Immature natural killer cell (primary cell): ENCODE data around the gene SEC62. TPM values are rescaled to one million over a fixed set of nuclear protein-coding genes. Genes with fewer than 3 reads are reported as not detected.

Experiments used
- DNase-seq, 3 donors: peaks; one replicate each; pipeline ENCODE4 v3.0.0; 2022; ENCODE audit warnings: mixed read lengths in 1 of 3
- H3K27ac Mint-ChIP-seq, 6 donors: one replicate each; pipeline ENCODE4 v1.8.0; 2020; ENCODE audit warnings: mixed read lengths in 6 of 6, mild to moderate bottlenecking in 5 of 6, inconsistent platforms in 4 of 6, moderate library complexity in 3 of 6
- H3K27me3 Mint-ChIP-seq, 3 donors: one replicate each; pipeline ENCODE4 v1.8.0; 2020 to 2021; ENCODE audit warnings: low read depth in 3 of 3, mild to moderate bottlenecking in 3 of 3, mixed read lengths in 3 of 3, moderate library complexity in 3 of 3, inconsistent platforms in 1 of 3
- H3K36me3 Mint-ChIP-seq, 3 donors: one replicate each; pipeline ENCODE4 v1.8.0; 2020; ENCODE audit warnings: mixed read lengths in 3 of 3, inconsistent platforms in 2 of 3, mild to moderate bottlenecking in 2 of 3
- H3K4me1 Mint-ChIP-seq, 2 donors: one replicate each; pipeline ENCODE4 v1.8.0; 2020; ENCODE audit warnings: inconsistent platforms in 2 of 2, mild to moderate bottlenecking in 2 of 2, mixed read lengths in 2 of 2, moderate library complexity in 1 of 2
- H3K4me3 Mint-ChIP-seq, 5 donors: one replicate each; pipeline ENCODE4 v1.8.0; 2020; ENCODE audit warnings: mild to moderate bottlenecking in 5 of 5, mixed read lengths in 5 of 5, inconsistent platforms in 3 of 5, moderate library complexity in 3 of 5
- H3K9me3 Mint-ChIP-seq, 6 donors: one replicate each; pipeline ENCODE4 v1.8.0; 2020; ENCODE audit warnings: mild to moderate bottlenecking in 6 of 6, mixed read lengths in 6 of 6, inconsistent platforms in 4 of 6, moderate library complexity in 3 of 6
- polyA plus RNA-seq, 3 donors: library from polyadenylated mRNA; unstranded; fragments of 300-500 nt; fragmentation: Illumina TruSeq; gene quantifications; one replicate each; pipeline ENCODE4 v1.2.3, GENCODE V29; 2021

Gene SEC62
- 100 to 1,000 TPM; 128 to 155 (median 130) TPM for polyA plus RNA-seq

- peak; percentile 91 to 93 (median 92) for DNase-seq
- Mint-ChIP-seq H3K9me3 (no peaks in the 10 kb centered on the region), H3K4me1 (peaks cover 31 to 48% of the 10 kb centered on the region in 2 donors), H3K27ac (peak within 1 kb of the TSS; percentile 92 to 98 (median 95)), H3K4me3 (peak within 1 kb of the TSS; percentile 83 to 96 (median 94)), H3K36me3 (no peaks in the 10 kb centered on the region), H3K27me3 (peaks cover 2 to 16% (median 15%) of the 10 kb centered on the region in 3 donors)
Observed at GRCh38 chr3:169966428-169966950, at the start of gene SEC62. Gene SEC62 (plus strand): TSS chr3:169966807. CDS start chr3:169966823, 16 bp downstream.

GRCh38 chr3:169923189-169923588, 43.4 kb upstream of the SEC62 start:
- DNase-seq, result no peak
- Mint-ChIP-seq H3K36me3 (no peaks in the 10 kb centered on the region), H3K4me1 (no peaks in the 10 kb centered on the region), H3K9me3 (no peaks in the 10 kb centered on the region), H3K4me3 (no peak overlapping the region), H3K27me3 (peaks cover 0 to 4% (median 0%) of the 10 kb centered on the region in 3 donors), H3K27ac (no peak overlapping the region)

- H3K36me3 Mint-ChIP-seq, result no peaks in the 10 kb centered on the region
- H3K4me3 Mint-ChIP-seq, result no peak overlapping the region
- DNase-seq, result no peak
- H3K9me3 Mint-ChIP-seq, result no peaks in the 10 kb centered on the region
- no peak overlapping the region for H3K27ac Mint-ChIP-seq
- H3K4me1 Mint-ChIP-seq, result no peaks in the 10 kb centered on the region
- peaks cover 0 to 4% (median 0%) of the 10 kb centered on the region in 3 donors for H3K27me3 Mint-ChIP-seq
Observed at GRCh38 chr3:169923831-169924230, 42.8 kb upstream of the SEC62 start.

- Mint-ChIP-seq H3K27ac (no peak overlapping the region), H3K27me3 (peaks cover 3 to 4% (median 4%) of the 10 kb centered on the region in 3 donors), H3K4me1 (no peaks in the 10 kb centered on the region), H3K4me3 (no peak overlapping the region), H3K36me3 (no peaks in the 10 kb centered on the region), H3K9me3 (no peaks in the 10 kb centered on the region)
- no peak for DNase-seq
Observed at GRCh38 chr3:169929830-169930519, 36.6 kb upstream of the SEC62 start.

- Mint-ChIP-seq H3K27me3 (peaks cover 3 to 4% (median 4%) of the 10 kb centered on the region in 3 donors), H3K36me3 (no peaks in the 10 kb centered on the region), H3K4me3 (no peak overlapping the region), H3K9me3 (no peaks in the 10 kb centered on the region), H3K4me1 (no peaks in the 10 kb centered on the region), H3K27ac (no peak overlapping the region)
- no peak for DNase-seq
Observed at GRCh38 chr3:169930843-169931242, 35.8 kb upstream of the SEC62 start.

- Mint-ChIP-seq H3K4me1 (no peaks in the 10 kb centered on the region), H3K27me3 (peaks cover 3 to 4% (median 4%) of the 10 kb centered on the region in 3 donors), H3K36me3 (no peaks in the 10 kb centered on the region), H3K4me3 (no peak overlapping the region), H3K9me3 (no peaks in the 10 kb centered on the region), H3K27ac (no peak overlapping the region)
- DNase-seq, result no peak
Observed at GRCh38 chr3:169931747-169932520, 34.7 kb upstream of the SEC62 start.

- H3K27ac Mint-ChIP-seq, result no peak overlapping the region
- no peak for DNase-seq
- H3K4me1 Mint-ChIP-seq, result no peaks in the 10 kb centered on the region
- H3K4me3 Mint-ChIP-seq, result no peak overlapping the region
- peaks cover 0 to 8% (median 3%) of the 10 kb centered on the region in 3 donors for H3K27me3 Mint-ChIP-seq
- no peaks in the 10 kb centered on the region for H3K36me3 Mint-ChIP-seq
- no peaks in the 10 kb centered on the region for H3K9me3 Mint-ChIP-seq
Observed at GRCh38 chr3:169939320-169939719, 27.3 kb upstream of the SEC62 start.

- Mint-ChIP-seq H3K27ac (no peak overlapping the region), H3K9me3 (no peaks in the 10 kb centered on the region), H3K36me3 (no peaks in the 10 kb centered on the region), H3K27me3 (peaks cover 0 to 5% (median 3%) of the 10 kb centered on the region in 3 donors), H3K4me3 (no peak overlapping the region), H3K4me1 (no peaks in the 10 kb centered on the region)
- DNase-seq, result no peak
Observed at GRCh38 chr3:169939751-169940150, 26.9 kb upstream of the SEC62 start.

- Mint-ChIP-seq H3K36me3 (no peaks in the 10 kb centered on the region), H3K4me1 (peaks cover 0 to 6% of the 10 kb centered on the region in 2 donors), H3K27me3 (peaks cover 0 to 5% (median 3%) of the 10 kb centered on the region in 3 donors), H3K9me3 (no peaks in the 10 kb centered on the region), H3K4me3 (no peak overlapping the region), H3K27ac (no peak overlapping the region)
- no peak for DNase-seq
Observed at GRCh38 chr3:169940470-169941181, 26.0 kb upstream of the SEC62 start.

- H3K36me3 Mint-ChIP-seq, result no peaks in the 10 kb centered on the region
- H3K27me3 Mint-ChIP-seq, result peaks cover 0 to 6% (median 3%) of the 10 kb centered on the region in 3 donors
- DNase-seq, result no peak
- no peaks in the 10 kb centered on the region for H3K9me3 Mint-ChIP-seq
- no peak overlapping the region for H3K4me3 Mint-ChIP-seq
- H3K27ac Mint-ChIP-seq, result no peak overlapping the region
- H3K4me1 Mint-ChIP-seq, result peaks cover 0 to 6% of the 10 kb centered on the region in 2 donors
Observed at GRCh38 chr3:169945313-169945712, 21.3 kb upstream of the SEC62 start.

- no peak overlapping the region for H3K4me3 Mint-ChIP-seq
- no peaks in the 10 kb centered on the region for H3K36me3 Mint-ChIP-seq
- H3K4me1 Mint-ChIP-seq, result peaks cover 0 to 6% of the 10 kb centered on the region in 2 donors
- no peak for DNase-seq
- H3K9me3 Mint-ChIP-seq, result no peaks in the 10 kb centered on the region
- peaks cover 0 to 6% (median 3%) of the 10 kb centered on the region in 3 donors for H3K27me3 Mint-ChIP-seq
- H3K27ac Mint-ChIP-seq, result no peak overlapping the region
Observed at GRCh38 chr3:169946336-169946735, 20.3 kb upstream of the SEC62 start.

GRCh38 chr3:169948559-169949448, 17.8 kb upstream of the SEC62 start:
- peaks cover 0 to 6% of the 10 kb centered on the region in 2 donors for H3K4me1 Mint-ChIP-seq
- H3K36me3 Mint-ChIP-seq, result no peaks in the 10 kb centered on the region
- peaks cover 0 to 8% (median 0%) of the 10 kb centered on the region in 3 donors for H3K27me3 Mint-ChIP-seq
- no peak overlapping the region for H3K27ac Mint-ChIP-seq
- DNase-seq, result no peak
- H3K9me3 Mint-ChIP-seq, result no peaks in the 10 kb centered on the region
- no peak overlapping the region for H3K4me3 Mint-ChIP-seq

- DNase-seq, result no peak
- H3K4me1 Mint-ChIP-seq, result no peaks in the 10 kb centered on the region
- no peak overlapping the region for H3K4me3 Mint-ChIP-seq
- H3K27ac Mint-ChIP-seq, result no peak overlapping the region
- no peaks in the 10 kb centered on the region for H3K36me3 Mint-ChIP-seq
- H3K9me3 Mint-ChIP-seq, result no peaks in the 10 kb centered on the region
- H3K27me3 Mint-ChIP-seq, result peaks cover 6 to 15% (median 9%) of the 10 kb centered on the region in 3 donors
Observed at GRCh38 chr3:169952045-169952444, 14.6 kb upstream of the SEC62 start.
